HG03520 (cell line): ENCODE measurements around the gene MAP7.
"Not testable (repeated sequence)": the region's sequence is repeated elsewhere in the genome, so short reads cannot be mapped to it uniquely, and the experiment has no call there.

ENCODE experiments used
- ATAC-seq: cut with Tn5 transposase; IDR thresholded peaks from one replicate; pipeline ENCODE4 v1.9.1; 2021; ENCODE audit warnings: mild to moderate bottlenecking, moderate library complexity; ENCODE audit not compliant: unreplicated experiment

The MAP7 gene

GRCh38 chr6:136474241-136474640, 76.0 kb downstream of the MAP7 start:
- no peak for ATAC-seq

GRCh38 chr6:136471922-136472321, 78.3 kb downstream of the MAP7 start:
- ATAC-seq: no peak

DNA sequence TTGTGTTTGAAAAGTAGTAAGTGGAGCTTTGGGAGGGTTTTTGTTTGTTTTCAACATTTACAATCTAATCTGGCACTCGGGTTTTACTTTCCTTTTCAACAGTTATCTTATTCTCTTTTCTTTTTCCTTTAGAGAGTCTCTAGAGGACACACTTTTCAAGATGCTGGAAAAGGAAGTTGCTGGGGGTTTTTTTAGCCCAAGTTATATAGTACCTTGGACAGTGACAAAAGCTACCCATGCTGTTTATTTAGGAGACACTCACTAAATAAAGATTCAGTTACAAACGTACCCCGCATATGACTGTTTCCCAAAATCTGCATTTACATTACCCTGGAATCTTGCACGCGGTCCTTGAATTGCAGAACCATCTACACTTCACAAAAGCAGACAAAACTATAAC, 78.8 kb downstream of the MAP7 start:
- ATAC-seq: no peak

DNA sequence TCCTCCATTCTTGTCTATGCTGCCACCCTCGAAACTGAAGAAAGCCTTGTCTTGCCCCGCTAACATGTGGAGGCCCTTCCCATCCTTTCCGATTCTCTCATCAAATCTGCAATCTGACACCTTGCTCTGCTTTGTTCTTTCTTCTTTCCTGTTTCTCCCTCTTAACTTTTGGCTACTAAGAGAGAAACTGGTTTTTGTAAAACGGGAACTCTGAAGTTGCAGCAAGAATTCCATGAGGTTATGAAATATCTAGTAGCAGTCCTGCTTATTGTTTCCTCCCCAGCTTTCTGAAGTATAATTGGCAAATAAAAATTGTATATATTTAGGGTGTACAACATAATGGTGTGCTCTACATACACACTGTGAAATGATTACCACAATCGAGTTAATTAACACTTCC, 80.2 kb downstream of the MAP7 start:
- ATAC-seq: no peak

DNA sequence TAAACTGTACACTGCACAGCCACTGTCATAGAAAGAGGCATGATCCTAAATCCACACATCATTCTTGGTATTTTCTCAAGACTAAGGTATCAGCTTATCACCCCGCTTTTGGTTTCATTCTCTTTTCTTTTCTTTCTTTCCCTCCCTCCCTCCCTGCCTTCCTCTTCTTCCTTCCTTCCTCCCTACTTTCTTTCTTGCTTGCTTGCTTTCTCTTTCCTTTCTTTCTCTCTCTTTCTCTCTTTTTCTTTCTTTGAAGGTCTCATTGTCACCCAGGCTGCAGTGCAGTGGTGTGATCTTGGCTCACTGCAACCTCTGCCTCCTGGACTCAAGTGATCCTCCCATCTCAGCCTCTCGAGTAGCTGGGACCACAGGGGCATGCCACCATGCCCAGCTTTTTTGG, 81.1 kb downstream of the MAP7 start:
- ATAC-seq: no peak

DNA sequence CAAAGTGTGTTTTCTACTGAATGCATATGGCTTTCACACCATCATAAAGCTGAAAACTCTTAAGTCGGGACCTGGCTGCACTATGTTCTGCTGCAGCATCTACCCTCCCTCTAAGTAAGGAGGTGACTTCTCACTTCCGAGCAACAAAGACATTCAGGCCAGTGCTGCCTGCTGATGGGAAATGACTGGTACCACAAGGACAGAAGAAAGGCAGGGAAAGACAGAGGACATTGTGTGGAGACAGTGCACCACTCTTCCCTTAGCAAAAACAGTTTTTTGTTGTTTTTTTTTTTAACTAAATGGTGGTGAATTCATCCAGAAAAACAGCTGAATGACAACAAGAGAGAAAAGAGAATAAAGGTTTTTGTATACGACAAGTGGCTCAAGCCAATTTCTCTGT, 81.5 kb downstream of the MAP7 start:
- ATAC-seq: no peak

DNA sequence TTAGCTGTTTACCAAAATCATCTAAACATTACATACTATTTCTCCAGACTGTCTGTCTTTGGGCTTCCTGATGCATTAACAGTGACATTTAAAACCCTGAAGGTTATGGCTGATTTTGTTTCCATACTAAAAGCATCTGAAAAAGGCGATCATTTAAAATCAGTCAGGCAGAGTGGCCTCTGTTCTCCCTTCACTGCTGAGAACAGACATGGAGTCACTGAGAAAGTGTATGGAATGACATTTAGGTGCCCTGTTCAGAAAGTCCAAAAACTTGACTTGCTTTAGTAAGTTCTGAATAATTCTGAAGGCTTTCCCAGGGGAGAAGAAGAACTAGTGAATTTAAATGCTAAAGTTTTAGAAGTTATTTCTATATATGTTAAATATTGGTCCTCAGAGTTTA, 83.0 kb downstream of the MAP7 start:
- no peak for ATAC-seq

GRCh38 chr6:136466777-136467176, 83.4 kb downstream of the MAP7 start:
- no peak for ATAC-seq

DNA sequence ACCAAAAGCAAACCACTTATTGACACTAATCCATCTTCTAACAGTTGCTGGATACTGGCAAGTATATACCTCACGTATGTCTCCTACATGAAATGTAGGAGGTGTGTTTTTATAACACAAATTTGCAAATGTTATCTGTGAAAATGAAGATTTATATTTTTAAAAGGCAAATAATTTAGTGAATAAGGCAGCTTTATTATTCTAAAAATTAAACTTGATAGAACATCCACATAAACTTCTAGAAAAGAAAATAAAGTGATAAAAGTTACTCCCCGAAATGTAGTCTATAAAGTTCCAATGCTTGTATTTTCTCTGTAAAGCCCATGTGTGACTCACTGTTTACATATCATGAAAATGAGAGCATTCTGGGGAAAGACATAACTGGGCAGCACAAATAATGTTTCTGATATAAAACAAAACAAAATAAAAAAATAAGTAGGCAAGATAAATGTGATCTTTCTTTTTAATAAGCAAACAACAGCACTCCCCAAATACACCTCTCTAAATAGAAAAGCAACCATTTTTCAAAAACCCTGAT, 84.4 kb downstream of the MAP7 start:
- no peak for ATAC-seq

DNA sequence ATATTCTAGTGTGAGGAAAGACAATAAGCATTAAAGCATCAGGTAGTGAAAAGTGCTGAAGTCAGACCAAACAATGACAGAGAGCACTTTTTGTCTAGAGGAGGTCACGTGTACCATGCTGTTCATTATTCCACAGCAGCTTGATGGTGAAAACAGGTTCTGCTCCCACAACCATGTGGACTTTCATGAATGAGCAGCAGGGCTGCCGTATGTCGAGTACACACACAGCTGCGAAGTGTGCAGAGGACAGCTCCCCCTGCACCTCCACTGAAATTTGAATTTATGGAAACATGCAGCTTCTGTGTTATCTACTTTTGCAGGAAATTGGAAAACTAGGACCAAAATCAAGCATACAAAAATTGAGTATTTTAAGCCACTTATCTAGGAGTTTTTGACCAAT, 85.3 kb downstream of the MAP7 start:
- no peak for ATAC-seq

DNA sequence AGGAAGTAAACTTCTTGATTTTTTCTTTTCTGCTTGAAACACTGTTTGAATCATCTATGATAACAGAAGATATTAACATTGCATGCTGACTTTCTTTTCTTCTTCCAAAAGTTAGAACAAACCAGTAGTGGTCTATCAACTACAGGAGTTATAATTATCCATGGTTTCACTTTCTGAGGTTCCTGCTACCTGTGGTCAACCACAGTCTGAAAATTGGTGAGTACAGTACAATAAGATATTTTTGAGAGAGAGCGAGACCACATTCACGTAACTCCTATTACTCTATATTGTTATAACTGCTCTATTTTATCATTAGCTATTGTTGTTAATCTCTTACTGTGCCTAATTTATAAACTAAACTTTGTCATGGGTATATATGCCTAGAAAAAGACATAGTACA, 86.1 kb downstream of the MAP7 start:
- no peak for ATAC-seq

- ATAC-seq: no peak
Measured at GRCh38 chr6:136463743-136464142, 86.5 kb downstream of the MAP7 start.

GRCh38 chr6:136446579-136447187, 103.5 kb downstream of the MAP7 start:
- no peak for ATAC-seq

- no peak for ATAC-seq
Measured at GRCh38 chr6:136446145-136446544, 104.1 kb downstream of the MAP7 start.

GRCh38 chr6:136445063-136445462, 105.2 kb downstream of the MAP7 start:
- ATAC-seq: no peak

- no peak for ATAC-seq
Measured at GRCh38 chr6:136440203-136440602, 110.0 kb downstream of the MAP7 start.

DNA sequence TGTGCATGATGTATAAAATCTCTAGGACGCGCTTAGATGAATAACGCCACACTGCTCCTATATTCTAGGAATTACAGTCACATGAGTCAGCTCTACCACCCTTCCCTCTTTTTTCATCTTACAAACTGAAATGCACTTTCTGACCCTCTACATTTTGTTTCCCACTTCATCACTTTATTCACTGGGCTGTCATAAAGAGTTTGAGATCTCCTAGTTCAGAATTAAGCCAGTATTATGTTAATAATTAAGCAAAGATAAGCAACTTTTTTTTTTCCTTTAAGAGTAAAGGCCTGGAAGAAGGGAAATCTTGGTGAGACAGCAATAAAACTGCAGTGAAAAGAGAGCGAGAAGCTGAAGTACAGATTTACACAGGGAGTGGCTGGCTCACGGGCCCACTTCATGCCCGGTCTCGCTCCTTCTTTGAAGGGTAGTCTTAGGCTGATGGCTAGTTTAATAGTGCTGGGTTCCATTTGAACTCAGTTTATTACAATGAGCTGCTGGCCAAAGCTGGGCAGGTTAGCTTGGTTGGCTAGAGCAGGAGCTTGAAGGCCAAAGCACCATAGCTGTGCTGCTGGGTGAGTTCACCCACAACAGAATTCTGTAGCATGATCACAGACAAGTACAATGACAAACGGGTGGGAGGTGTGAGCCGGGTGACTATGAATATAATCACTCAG, 110.6 kb downstream of the MAP7 start:
- no peak for ATAC-seq

DNA sequence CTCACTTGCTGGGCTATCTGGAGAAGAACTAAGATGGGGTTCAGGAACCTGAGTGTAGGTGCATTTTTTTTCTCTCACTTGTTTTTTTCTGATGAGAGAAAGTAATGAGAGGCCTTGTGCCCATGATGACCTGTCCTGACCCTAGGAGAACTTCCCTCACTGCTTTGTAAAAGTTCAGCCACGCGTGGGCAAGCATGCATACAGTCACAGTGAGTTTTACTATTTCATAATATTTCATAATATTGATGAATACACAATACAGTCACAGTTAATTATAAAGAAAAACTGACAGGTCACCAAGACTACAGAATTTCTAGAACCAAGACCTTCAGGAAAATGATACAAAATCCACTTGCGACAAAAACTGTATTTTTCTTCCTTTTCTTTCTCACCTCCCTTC, 111.8 kb downstream of the MAP7 start:
- no peak for ATAC-seq

GRCh38 chr6:136437246-136437645, 113.0 kb downstream of the MAP7 start:
- no peak for ATAC-seq

- ATAC-seq: no peak
Measured at GRCh38 chr6:136435101-136435500, 115.1 kb downstream of the MAP7 start.

- ATAC-seq: not testable (repeated sequence)
Measured at GRCh38 chr6:136431306-136431705, 118.9 kb downstream of the MAP7 start.

DNA sequence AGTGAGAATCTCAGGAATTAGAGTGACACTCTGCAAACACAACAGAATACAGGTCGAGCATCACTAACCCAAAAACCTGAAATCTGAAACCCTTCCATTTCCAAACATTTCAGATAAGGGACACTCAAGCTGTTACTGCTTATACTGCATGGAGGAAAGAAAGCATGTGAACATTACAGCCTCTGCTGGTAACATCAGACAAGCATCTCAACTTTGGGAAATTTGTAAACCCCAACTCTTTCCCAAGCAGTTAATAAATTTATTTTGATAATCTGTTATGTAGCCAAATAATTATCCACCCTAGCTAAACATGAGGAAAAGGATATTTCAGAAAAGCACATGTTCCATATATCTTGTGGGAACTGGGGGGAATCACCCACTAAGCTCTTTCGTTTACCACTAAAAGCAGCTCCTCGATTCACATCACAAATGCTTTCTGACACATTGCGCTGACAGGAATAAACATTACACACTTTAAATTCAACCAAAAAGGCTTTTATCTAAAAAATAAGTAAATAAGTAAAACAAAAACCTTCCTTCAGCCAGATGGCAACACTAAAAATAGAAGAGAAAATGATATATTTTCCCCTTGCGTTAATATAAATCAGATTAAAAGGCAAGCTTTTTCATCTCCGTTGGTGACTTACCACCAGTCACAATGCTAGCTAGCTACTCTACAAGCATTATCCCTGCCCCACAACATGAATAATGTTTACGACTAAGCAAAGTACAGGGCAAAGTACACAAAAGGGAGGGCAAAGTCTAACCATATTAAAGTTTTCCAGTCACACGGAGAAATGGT, 120.8 kb downstream of the MAP7 start:
- ATAC-seq: no peak
